Measurements from ENCODE around the gene SYNE4.

SYNE4 gene

DNA sequence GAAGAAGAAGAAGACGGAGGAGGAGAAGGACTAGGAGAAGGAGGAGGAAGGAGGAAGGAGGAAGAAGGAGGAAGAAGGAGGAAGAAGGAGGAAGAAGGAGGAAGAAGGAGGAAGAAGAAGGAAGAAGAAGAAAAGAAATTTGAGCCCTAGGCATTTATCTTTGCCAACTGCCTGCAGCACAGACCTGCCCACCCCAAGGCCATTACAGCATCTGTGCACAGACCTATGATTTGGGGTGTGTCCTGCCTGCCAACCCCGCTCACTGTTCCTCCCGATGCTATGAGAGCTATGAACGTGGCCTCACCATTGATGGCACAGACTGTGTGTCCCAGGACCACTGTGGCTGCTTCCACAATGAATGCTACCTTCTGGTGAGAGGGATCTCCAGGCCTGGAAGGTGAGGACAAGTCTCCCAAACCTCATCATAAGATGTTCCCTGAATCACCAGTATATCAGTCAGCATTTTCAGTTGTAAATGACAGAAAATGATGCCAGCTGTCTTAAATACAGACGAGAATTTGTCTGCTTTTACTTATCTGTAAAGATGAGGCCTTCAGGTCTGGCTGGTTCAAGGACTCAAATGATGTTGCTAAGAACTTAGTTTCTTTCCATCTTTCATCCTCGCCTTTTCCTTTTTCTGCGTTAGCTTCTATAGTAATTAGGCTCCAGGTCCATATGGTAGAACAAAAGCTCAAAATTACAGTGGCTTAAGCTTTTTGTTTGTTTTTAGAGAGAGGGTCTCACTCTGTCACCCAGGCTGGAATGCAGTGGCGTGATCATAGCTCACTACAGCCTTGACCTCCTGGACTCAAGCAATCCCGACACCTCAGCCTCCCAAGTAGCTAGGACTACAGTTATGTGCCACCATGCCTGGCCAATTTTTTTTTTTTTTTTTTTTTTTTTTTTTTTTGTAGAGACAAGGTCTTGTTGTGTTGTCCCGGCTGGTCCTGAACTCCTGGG is 17.6 kb downstream of the SYNE4 start:
- Histone ChIP-seq H3K27me3 (ENCODE audit: control insufficient read depth in 3 of 3, insufficient read depth in 3 of 3, low read depth in 1 of 3, low read length in 3 of 3) (peaks cover 0 to 38% (median 8%) of the 10 kb centered on the region in 3 experiments), H3K9ac (ENCODE audit: low read depth, low read length, poor library complexity) (no peak overlapping the region), H3K27ac (replicated peaks; ENCODE audit: low read length) (no peak overlapping the region), H2BK120ac (ENCODE audit: low read depth, low read length) (no peak overlapping the region), H2AK5ac (ENCODE audit: low read depth, low read length) (no peak overlapping the region), H3K23ac (ENCODE audit: low read depth, low read length, poor library complexity) (no peak overlapping the region), H4K8ac (ENCODE audit: low read depth, low read length) (no peak overlapping the region), H2BK15ac (ENCODE audit: low read length) (no peak overlapping the region), H3K9me3 (replicated peaks in 1 of 2; ENCODE audit: control insufficient read depth in 2 of 2, insufficient read depth in 1 of 2, low read depth in 1 of 2, low read length in 2 of 2) (peaks cover 0 to 2% of the 10 kb centered on the region in 2 donors), H4K91ac (ENCODE audit: low read depth, low read length, poor library complexity) (no peak overlapping the region), H3K36me3 (replicated peaks in 1 of 2; ENCODE audit: control insufficient read depth in 2 of 2, insufficient read depth in 2 of 2, low read length in 2 of 2) (no peaks in the 10 kb centered on the region), H3K4ac (ENCODE audit: low read length) (no peak overlapping the region), H3K4me3 (ENCODE audit: low read length in 2 of 2) (no peak overlapping the region), H3K4me2 (ENCODE audit: insufficient read depth, low read length, poor library complexity, severe bottlenecking) (no peak overlapping the region), H2BK12ac (ENCODE audit: low read length) (no peak overlapping the region), H3K14ac (ENCODE audit: low read length) (no peak overlapping the region), H3K4me1 (ENCODE audit: control insufficient read depth in 2 of 2, insufficient read depth in 1 of 2, low read depth in 1 of 2, low read length in 2 of 2) (peaks cover 11 to 12% of the 10 kb centered on the region in 2 donors), H2AFZ (ENCODE audit: low read length) (no peak overlapping the region), H3K18ac (ENCODE audit: low read length) (no peak overlapping the region), H2BK5ac (ENCODE audit: low read length) (no peak overlapping the region), H3K79me1 (ENCODE audit: low read depth, low read length) (peaks cover 2% of the 10 kb centered on the region)
- DNase-seq (ENCODE audit: low spot score), result no peak
- no CpG with 5 or more reads among the region's 10 CpGs for WGBS, 2 donors (ENCODE audit: extremely low coverage in 2 of 2, insufficient read length in 2 of 2, insufficient replicate concordance in 1 of 2)

DNA sequence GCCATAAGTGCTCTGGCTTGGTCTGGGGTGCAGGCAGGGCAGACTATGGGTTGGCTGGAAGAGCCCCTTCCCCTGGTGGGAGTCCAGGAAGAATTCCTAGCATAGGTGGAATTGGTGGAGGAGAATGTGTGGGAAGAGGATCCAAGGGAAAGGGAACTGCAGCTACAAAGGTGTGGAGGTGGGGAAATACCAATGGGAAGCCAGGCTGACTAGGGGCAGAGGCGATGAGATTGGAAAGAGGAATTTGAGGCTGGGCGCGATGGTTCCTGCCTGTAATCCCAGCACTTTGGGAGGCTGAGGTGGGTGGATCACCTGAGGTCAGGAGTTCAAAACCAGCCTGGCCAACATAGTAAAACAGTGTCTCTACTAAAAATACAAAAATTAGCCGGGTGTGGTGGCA is 18.5 kb downstream of the SYNE4 start:
- no peak overlapping the region for H3K9ac ChIP-seq (ENCODE audit: low read depth, low read length, poor library complexity)
- no peak overlapping the region for H4K8ac ChIP-seq (ENCODE audit: low read depth, low read length)
- H2BK15ac ChIP-seq (ENCODE audit: low read length), result no peak overlapping the region
- H3K27me3 ChIP-seq (ENCODE audit: control insufficient read depth in 3 of 3, insufficient read depth in 3 of 3, low read depth in 1 of 3, low read length in 3 of 3), result peaks cover 0 to 47% (median 16%) of the 10 kb centered on the region in 3 experiments
- peaks cover 0 to 2% of the 10 kb centered on the region in 2 donors for H3K9me3 ChIP-seq (replicated peaks in 1 of 2; ENCODE audit: control insufficient read depth in 2 of 2, insufficient read depth in 1 of 2, low read depth in 1 of 2, low read length in 2 of 2)
- no peak overlapping the region for H3K4ac ChIP-seq (ENCODE audit: low read length)
- H2AK5ac ChIP-seq (ENCODE audit: low read depth, low read length), result no peak overlapping the region
- H3K36me3 ChIP-seq (replicated peaks in 1 of 2; ENCODE audit: control insufficient read depth in 2 of 2, insufficient read depth in 2 of 2, low read length in 2 of 2), result no peaks in the 10 kb centered on the region
- H3K79me1 ChIP-seq (ENCODE audit: low read depth, low read length), result no peaks in the 10 kb centered on the region
- no peak overlapping the region for H3K27ac ChIP-seq (replicated peaks; ENCODE audit: low read length)
- H2BK120ac ChIP-seq (ENCODE audit: low read depth, low read length), result no peak overlapping the region
- no peak overlapping the region for H2BK12ac ChIP-seq (ENCODE audit: low read length)
- H4K91ac ChIP-seq (ENCODE audit: low read depth, low read length, poor library complexity), result no peak overlapping the region
- no peak overlapping the region for H3K4me2 ChIP-seq (ENCODE audit: insufficient read depth, low read length, poor library complexity, severe bottlenecking)
- H3K23ac ChIP-seq (ENCODE audit: low read depth, low read length, poor library complexity), result no peak overlapping the region
- no peak overlapping the region for H3K14ac ChIP-seq (ENCODE audit: low read length)
- no peak overlapping the region for H3K4me3 ChIP-seq (ENCODE audit: low read length in 2 of 2)
- peaks cover 7% of the 10 kb centered on the region in 2 donors for H3K4me1 ChIP-seq (ENCODE audit: control insufficient read depth in 2 of 2, insufficient read depth in 1 of 2, low read depth in 1 of 2, low read length in 2 of 2)
- no peak overlapping the region for H2AFZ ChIP-seq (ENCODE audit: low read length)
- DNase-seq (ENCODE audit: low spot score), result no peak
- WGBS, 2 donors (ENCODE audit: extremely low coverage in 2 of 2, insufficient read length in 2 of 2, insufficient replicate concordance in 1 of 2), result no CpG with 5 or more reads among the region's 4 CpGs
- H3K18ac ChIP-seq (ENCODE audit: low read length), result no peak overlapping the region
- H2BK5ac ChIP-seq (ENCODE audit: low read length), result no peak overlapping the region

DNA sequence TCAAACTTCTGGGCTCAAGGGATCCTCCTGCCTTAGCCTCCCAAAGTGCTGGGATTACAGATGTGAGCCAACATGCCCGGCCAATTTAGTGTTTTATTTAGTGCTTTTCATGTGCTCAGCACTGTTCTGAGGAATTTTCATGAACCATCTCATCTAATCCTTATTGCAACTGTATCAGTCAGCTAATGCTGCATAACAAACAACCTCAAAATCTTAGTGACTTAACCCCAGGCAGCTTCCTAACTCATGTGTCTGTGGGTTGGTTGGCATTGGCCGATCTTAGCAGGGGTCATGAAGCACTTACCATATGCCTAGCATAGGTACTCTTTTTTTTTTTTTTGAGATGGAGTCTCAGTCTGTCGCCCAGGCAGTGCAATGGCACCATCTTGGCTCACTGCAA is 19.8 kb downstream of the SYNE4 start:
- no peak overlapping the region for H3K4me3 ChIP-seq (ENCODE audit: low read length in 2 of 2)
- H2BK5ac ChIP-seq (ENCODE audit: low read length), result no peak overlapping the region
- H3K36me3 ChIP-seq (replicated peaks in 1 of 2; ENCODE audit: control insufficient read depth in 2 of 2, insufficient read depth in 2 of 2, low read length in 2 of 2), result no peaks in the 10 kb centered on the region
- H3K9ac ChIP-seq (ENCODE audit: low read depth, low read length, poor library complexity), result no peak overlapping the region
- no peak overlapping the region for H2BK15ac ChIP-seq (ENCODE audit: low read length)
- H3K18ac ChIP-seq (ENCODE audit: low read length), result no peak overlapping the region
- no peak overlapping the region for H3K14ac ChIP-seq (ENCODE audit: low read length)
- no peak overlapping the region for H2BK120ac ChIP-seq (ENCODE audit: low read depth, low read length)
- peaks cover 0 to 2% of the 10 kb centered on the region in 2 donors for H3K9me3 ChIP-seq (replicated peaks in 1 of 2; ENCODE audit: control insufficient read depth in 2 of 2, insufficient read depth in 1 of 2, low read depth in 1 of 2, low read length in 2 of 2)
- no peak overlapping the region for H3K4me2 ChIP-seq (ENCODE audit: insufficient read depth, low read length, poor library complexity, severe bottlenecking)
- H2BK12ac ChIP-seq (ENCODE audit: low read length), result no peak overlapping the region
- H2AFZ ChIP-seq (ENCODE audit: low read length), result no peak overlapping the region
- no peak for DNase-seq (ENCODE audit: low spot score)
- no peak overlapping the region for H3K4ac ChIP-seq (ENCODE audit: low read length)
- no peak overlapping the region for H2AK5ac ChIP-seq (ENCODE audit: low read depth, low read length)
- no peak overlapping the region for H3K23ac ChIP-seq (ENCODE audit: low read depth, low read length, poor library complexity)
- H3K79me1 ChIP-seq (ENCODE audit: low read depth, low read length), result no peaks in the 10 kb centered on the region
- no peak overlapping the region for H4K8ac ChIP-seq (ENCODE audit: low read depth, low read length)
- peaks cover 0 to 51% (median 16%) of the 10 kb centered on the region in 3 experiments for H3K27me3 ChIP-seq (ENCODE audit: control insufficient read depth in 3 of 3, insufficient read depth in 3 of 3, low read depth in 1 of 3, low read length in 3 of 3)
- no peak overlapping the region for H4K91ac ChIP-seq (ENCODE audit: low read depth, low read length, poor library complexity)
- peaks cover 6 to 7% of the 10 kb centered on the region in 2 donors for H3K4me1 ChIP-seq (ENCODE audit: control insufficient read depth in 2 of 2, insufficient read depth in 1 of 2, low read depth in 1 of 2, low read length in 2 of 2)
- WGBS, 2 donors (ENCODE audit: extremely low coverage in 2 of 2, insufficient read length in 2 of 2, insufficient replicate concordance in 1 of 2), result no CpG with 5 or more reads among the region's 3 CpGs
- no peak overlapping the region for H3K27ac ChIP-seq (replicated peaks; ENCODE audit: low read length)

DNA sequence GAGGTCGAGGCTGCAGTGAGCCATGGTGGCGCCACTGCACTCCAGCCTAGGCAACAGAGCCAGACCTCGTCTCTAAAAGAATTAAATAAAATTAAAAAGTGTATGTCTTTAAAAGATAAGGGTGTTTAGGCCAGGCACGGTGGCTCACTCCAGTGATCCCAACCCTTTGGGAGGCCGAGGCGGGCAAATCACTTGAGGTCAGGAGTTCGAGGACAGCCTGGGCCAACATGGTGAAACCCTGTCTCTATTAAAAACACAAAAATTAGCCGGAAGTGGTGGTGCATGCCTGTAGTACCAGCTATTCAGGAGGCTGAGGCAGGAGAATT is 21.1 kb downstream of the SYNE4 start:
- Histone ChIP-seq H2BK5ac (ENCODE audit: low read length) (no peak overlapping the region), H3K4me1 (ENCODE audit: control insufficient read depth in 2 of 2, insufficient read depth in 1 of 2, low read depth in 1 of 2, low read length in 2 of 2) (peaks cover 0 to 8% of the 10 kb centered on the region in 2 donors), H4K91ac (ENCODE audit: low read depth, low read length, poor library complexity) (no peak overlapping the region), H2AK5ac (ENCODE audit: low read depth, low read length) (no peak overlapping the region), H2BK12ac (ENCODE audit: low read length) (no peak overlapping the region), H3K79me1 (ENCODE audit: low read depth, low read length) (no peaks in the 10 kb centered on the region), H3K27ac (replicated peaks; ENCODE audit: low read length) (no peak overlapping the region), H3K9me3 (replicated peaks in 1 of 2; ENCODE audit: control insufficient read depth in 2 of 2, insufficient read depth in 1 of 2, low read depth in 1 of 2, low read length in 2 of 2) (peaks cover 0 to 2% of the 10 kb centered on the region in 2 donors), H2AFZ (ENCODE audit: low read length) (peak overlapping the region; percentile 90), H3K4me3 (ENCODE audit: low read length in 2 of 2) (no peak overlapping the region), H2BK15ac (ENCODE audit: low read length) (no peak overlapping the region), H3K14ac (ENCODE audit: low read length) (no peak overlapping the region), H3K23ac (ENCODE audit: low read depth, low read length, poor library complexity) (no peak overlapping the region), H3K9ac (ENCODE audit: low read depth, low read length, poor library complexity) (no peak overlapping the region), H4K8ac (ENCODE audit: low read depth, low read length) (no peak overlapping the region), H3K27me3 (ENCODE audit: control insufficient read depth in 3 of 3, insufficient read depth in 3 of 3, low read depth in 1 of 3, low read length in 3 of 3) (peaks cover 0 to 56% (median 19%) of the 10 kb centered on the region in 3 experiments), H3K18ac (ENCODE audit: low read length) (no peak overlapping the region), H2BK120ac (ENCODE audit: low read depth, low read length) (no peak overlapping the region), H3K4me2 (ENCODE audit: insufficient read depth, low read length, poor library complexity, severe bottlenecking) (peak overlapping the region; percentile 78), H3K36me3 (replicated peaks in 1 of 2; ENCODE audit: control insufficient read depth in 2 of 2, insufficient read depth in 2 of 2, low read length in 2 of 2) (no peaks in the 10 kb centered on the region), H3K4ac (ENCODE audit: low read length) (no peak overlapping the region)
- WGBS, 2 donors (ENCODE audit: extremely low coverage in 2 of 2, insufficient read length in 2 of 2, insufficient replicate concordance in 1 of 2), result no CpG with 5 or more reads among the region's 8 CpGs
- DNase-seq (ENCODE audit: low spot score), result no peak
